OCI-LY7 (cell line): Measurements from ENCODE around the gene TAMALIN. TPM values are rescaled to one million over a fixed set of nuclear protein-coding genes. Genes with fewer than 3 reads are reported as not detected.
A peak's percentile ranks its signal among the peaks of the same experiment; 100 is the strongest.

ENCODE experiments used
- Bru-seq: library from RNA; stranded (reverse); fragments of 400-500 nt; gene quantifications from one replicate; lab custom pipeline; 2021; lab: Mats Ljungman, UMichigan
- BruChase-seq, 2 experiments: library from RNA; stranded (reverse); fragments of 400-500 nt; gene quantifications; one replicate each; lab custom pipeline; 2021; lab: Mats Ljungman, UMichigan
- BruUV-seq: library from RNA; stranded (reverse); fragments of 400-500 nt; replicated peaks from 2 replicates; lab custom pipeline; 2021; lab: Mats Ljungman, UMichigan
- CTCF ChIA-PET: fragments of 300-600 bp; sonication (Branson Sonifier 250); formaldehyde crosslinking; loops from one replicate; lab custom pipeline; 2022; ENCODE audit warnings: antibody characterized with exemption; ENCODE audit not compliant: unreplicated experiment; lab: Charles Lee
- POLR2A ChIA-PET: fragments of 300-600 bp; sonication (Branson Sonifier 250); formaldehyde crosslinking; loops from one replicate; lab custom pipeline; 2022; ENCODE audit warnings: antibody characterized with exemption; lab: Charles Lee
- DNase-seq: peaks from one replicate; pipeline ENCODE4 v3.0.0-alpha.2; 2015; ENCODE audit warnings: low spot score
- H2AFZ ChIP-seq: fragments of 200-600 bp; sonication (generic), shearing (Covaris generic); 2 replicates; pipeline ENCODE4 v1.6.1; 2014; ENCODE audit warnings: mild to moderate bottlenecking, antibody characterized with exemption, low read length, moderate library complexity
- H3K27ac ChIP-seq: fragments of 200-600 bp; sonication (generic); 2 replicates; pipeline ENCODE4 v1.5.1; 2014; ENCODE audit warnings: mixed run types, low read depth, mild to moderate bottlenecking, moderate library complexity, low read length, inconsistent platforms; ENCODE audit not compliant: poor library complexity, severe bottlenecking
- H3K36me3 ChIP-seq: fragments of 200-600 bp; sonication (generic); 2 replicates; pipeline ENCODE4 v1.6.1; 2014; ENCODE audit warnings: mild to moderate bottlenecking, antibody characterized with exemption, low read length, moderate library complexity, mixed read lengths; ENCODE audit not compliant: insufficient read depth
- H3K4me1 ChIP-seq: fragments of 200-600 bp; sonication (generic); 2 replicates; pipeline ENCODE4 v1.5.1; 2014; ENCODE audit warnings: mild to moderate bottlenecking, low read length; ENCODE audit not compliant: insufficient read depth, poor library complexity, severe bottlenecking
- H3K4me2 ChIP-seq: fragments of 200-600 bp; sonication (generic); 2 replicates; pipeline ENCODE4 v1.6.1; 2014; ENCODE audit warnings: mild to moderate bottlenecking, low read length
- H3K4me3 ChIP-seq: fragments of 200-600 bp; sonication (generic); 2 replicates; pipeline ENCODE4 v1.5.1; 2014; ENCODE audit warnings: mild to moderate bottlenecking, low read depth, low read length; ENCODE audit not compliant: poor library complexity, severe bottlenecking
- H3K79me2 ChIP-seq: fragments of 200-600 bp; sonication (generic); 2 replicates; pipeline ENCODE4 v1.6.1; 2016; ENCODE audit warnings: low read depth, mild to moderate bottlenecking, low read length, moderate library complexity, mixed read lengths; ENCODE audit not compliant: insufficient read depth
- H3K9me2 ChIP-seq: fragments of 200-600 bp; sonication (generic); 2 replicates; pipeline ENCODE4 v1.6.1; 2016; ENCODE audit warnings: mild to moderate bottlenecking, low read length, mixed read lengths; ENCODE audit not compliant: insufficient read depth
- H3K9me3 ChIP-seq: fragments of 200-600 bp; sonication (generic); 2 replicates; pipeline ENCODE4 v1.6.1; 2014; ENCODE audit warnings: mild to moderate bottlenecking, mixed run types, low read length, mixed read lengths
- H4K20me1 ChIP-seq: fragments of 200-600 bp; sonication (generic); 2 replicates; pipeline ENCODE4 v1.6.1; 2014; ENCODE audit warnings: mild to moderate bottlenecking, antibody characterized with exemption, low read length, moderate library complexity, mixed read lengths; ENCODE audit not compliant: insufficient read depth
- CTCF ChIP-seq: fragments of 200-600 bp; sonication (generic); conservative IDR thresholded peaks from 2 replicates; pipeline ENCODE4 v1.5.1; 2014; ENCODE audit warnings: mild to moderate bottlenecking, antibody characterized with exemption, low read length, moderate library complexity, mixed read lengths
- EZH2phosphoT487 ChIP-seq: fragments of 200-600 bp; sonication (generic); IDR thresholded peaks from 2 replicates; pipeline ENCODE4 v1.6.1; 2018; ENCODE audit warnings: low read depth, borderline replicate concordance, mild to moderate bottlenecking, mixed run types, antibody characterized with exemption, low read length, moderate library complexity, mixed read lengths
- intact Hi-C: fragments of 100-400 bp; cut with micrococcal nuclease; formaldehyde crosslinking; loops from one replicate; pipeline ENCODE4 v1.10.0; 2022; ENCODE audit not compliant: unreplicated experiment
- long read RNA-seq: library from polyadenylated mRNA; stranded (forward); transcript quantifications from one replicate; pipeline ENCODE4 v2.0.0, GENCODE V29; 2022
- total RNA-seq, 2 experiments: library from RNA; depleted of rRNA in 1 of 2; stranded (reverse); fragments of >200 nt in 1 of 2; shearing (Covaris generic) in 1 of 2; gene quantifications; 2 replicates each; pipeline ENCODE4 v1.2.3, GENCODE V29; 2014 to 2022

Gene TAMALIN
- total RNA-seq (2014; rRNA removed; shearing (Covaris generic)) (0.41 and 0.66 TPM in 2 replicates), total RNA-seq (2022) (0.89 and 1.3 TPM in 2 replicates), Bru-seq, nascent RNA (percentile 26 among the genes with signal in this experiment), BruChase-seq, experiment 1, labeled RNA remaining after a 6-hour chase (percentile 22 among the genes with signal in this experiment), BruChase-seq, experiment 2, labeled RNA remaining after a 2-hour chase (percentile 23 among the genes with signal in this experiment)
- long read RNA-seq: 0 reads

DNA sequence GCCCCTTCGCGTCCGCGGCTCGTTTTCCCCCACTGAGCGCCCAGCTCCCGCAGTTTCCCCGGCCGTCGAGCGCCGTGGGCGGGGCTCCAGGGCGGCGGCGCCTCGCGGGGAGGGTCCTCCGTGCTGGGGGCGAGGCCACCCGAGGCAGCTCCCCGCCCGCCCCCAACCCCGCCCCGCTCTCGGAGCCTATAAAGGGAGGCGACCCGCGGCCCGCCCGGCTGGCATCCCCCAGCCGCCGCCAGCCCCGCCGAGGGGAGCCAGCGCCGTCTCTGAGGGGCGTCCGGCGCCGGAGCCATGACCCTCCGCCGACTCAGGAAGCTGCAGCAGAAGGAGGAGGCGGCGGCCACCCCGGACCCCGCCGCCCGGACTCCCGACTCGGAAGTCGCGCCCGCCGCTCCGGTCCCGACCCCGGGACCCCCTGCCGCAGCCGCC, at the start of gene TAMALIN:
TSS of gene TAMALIN (plus strand) at position 221 of the 432 bp plus-strand sequence. CDS start at position 295, 74 bp downstream.
- ChIA-PET POLR2A (no interaction called here), CTCF (no interaction called here)
- no peak within 1 kb of the TSS for H3K27ac ChIP-seq
- intact Hi-C loops: no loop called here
- H3K79me2 ChIP-seq: no peaks in the 10 kb centered on the region
- no peak within 1 kb of the TSS for H2AFZ ChIP-seq
- no peak; the same call in 1 of the 2 replicates for TF ChIP-seq EZH2phosphoT487
- no peak for TF ChIP-seq CTCF
- DNase-seq: no peak
- no peaks in the 10 kb centered on the region for H3K9me3 ChIP-seq
- no peaks in the 10 kb centered on the region for H3K9me2 ChIP-seq
- no TSS peak for BruUV-seq
- no peaks in the 10 kb centered on the region for H3K36me3 ChIP-seq
- peak within 1 kb of the TSS; percentile 29 for H3K4me3 ChIP-seq
- H3K4me1 ChIP-seq: peaks cover 25% of the 10 kb centered on the region
- H4K20me1 ChIP-seq: no peaks in the 10 kb centered on the region
- peak within 1 kb of the TSS; percentile 43 for H3K4me2 ChIP-seq

- TF ChIP-seq CTCF (no peak), EZH2phosphoT487 (no peak)
- H3K4me1 ChIP-seq: peaks cover 5% of the 10 kb centered on the region
- no peak overlapping the region for H3K4me3 ChIP-seq
- ChIA-PET POLR2A (no interaction called here), CTCF (no interaction called here)
- DNase-seq: no peak
- H3K36me3 ChIP-seq: peaks cover 3% of the 10 kb centered on the region
- no peak overlapping the region for H3K27ac ChIP-seq
- no TSS peak for BruUV-seq
- no peaks in the 10 kb centered on the region for H3K79me2 ChIP-seq
- intact Hi-C loops: no loop called here
- H2AFZ ChIP-seq: no peak overlapping the region
- no peaks in the 10 kb centered on the region for H3K9me3 ChIP-seq
- no peaks in the 10 kb centered on the region for H3K9me2 ChIP-seq
- peaks cover 3% of the 10 kb centered on the region; the same call in 1 of the 2 replicates for H4K20me1 ChIP-seq
- no peak overlapping the region for H3K4me2 ChIP-seq
Observed at GRCh38 chr12:51958542-51958941, 48.2 kb upstream of the TAMALIN start.

GRCh38 chr12:51959211-51959610, 47.5 kb upstream of the TAMALIN start:
- H3K9me2 ChIP-seq: no peaks in the 10 kb centered on the region
- TF ChIP-seq EZH2phosphoT487 (no peak), CTCF (no peak)
- H3K4me1 ChIP-seq: no peaks in the 10 kb centered on the region
- DNase-seq: no peak
- ChIA-PET CTCF (no interaction called here), POLR2A (no interaction called here)
- intact Hi-C loops: no loop called here
- H3K9me3 ChIP-seq: no peaks in the 10 kb centered on the region
- no peak overlapping the region for H3K4me2 ChIP-seq
- H3K79me2 ChIP-seq: no peaks in the 10 kb centered on the region
- no TSS peak for BruUV-seq
- H3K27ac ChIP-seq: no peak overlapping the region
- peaks cover 5% of the 10 kb centered on the region for H3K36me3 ChIP-seq
- H2AFZ ChIP-seq: no peak overlapping the region
- H4K20me1 ChIP-seq: no peaks in the 10 kb centered on the region; the same call in 1 of the 2 replicates
- H3K4me3 ChIP-seq: no peak overlapping the region
